ENCODE data around the gene IPO4. TPM values are rescaled to one million over a fixed set of nuclear protein-coding genes. Genes with fewer than 3 reads are reported as not detected.

IPO4 gene
- total RNA-seq, 1 experiment from 2014 or later = 116 TPM

GRCh38 chr14:24172871-24173281 is 15.7 kb downstream of the IPO4 start:
- Histone ChIP-seq H3K27ac (ENCODE audit: insufficient read length, low read depth, low read length) (no peak overlapping the region), H3K9ac (ENCODE audit: extremely low read depth, insufficient read length, low read length) (no peak overlapping the region), H3T11ph (ENCODE audit: low read length) (no peak overlapping the region), H2BK12ac (ENCODE audit: insufficient read length, low read depth, low read length) (no peak overlapping the region), H3K18ac (ENCODE audit: insufficient read length, low read depth, low read length) (no peak overlapping the region), H4K91ac (ENCODE audit: insufficient read length, low read depth, low read length) (no peak overlapping the region), H4K20me1 (ENCODE audit: control insufficient read depth, insufficient read depth, insufficient read length) (no peaks in the 10 kb centered on the region), H2AK5ac (ENCODE audit: insufficient read length, low read length) (no peak overlapping the region), H3K27me3 (ENCODE audit: insufficient read depth, low read length) (no peaks in the 10 kb centered on the region), H3K23ac (ENCODE audit: insufficient read length, low read depth, low read length) (no peak overlapping the region), H3K4me1 (ENCODE audit: insufficient read depth, low read length) (no peaks in the 10 kb centered on the region), H3K4me2 (ENCODE audit: insufficient read depth, insufficient read length, low read length) (no peak overlapping the region), H2BK5ac (ENCODE audit: insufficient read length, low read length) (no peak overlapping the region), H2BK120ac (ENCODE audit: low read depth, low read length, poor library complexity, severe bottlenecking) (no peak overlapping the region), H3K9me3 (ENCODE audit: control insufficient read depth, low read depth, low read length) (no peaks in the 10 kb centered on the region), H3K79me1 (ENCODE audit: insufficient read depth, low read depth, low read length, poor library complexity, severe bottlenecking) (no peaks in the 10 kb centered on the region), H2AFZ (ENCODE audit: low read length) (no peak overlapping the region), H4K5ac (ENCODE audit: insufficient read length, low read depth, low read length) (no peak overlapping the region), H3K56ac (ENCODE audit: insufficient read length, low read depth, low read length) (no peak overlapping the region), H3K79me2 (ENCODE audit: insufficient read depth, low read length) (no peaks in the 10 kb centered on the region), H2BK15ac (ENCODE audit: low read depth, low read length) (no peak overlapping the region), H2BK20ac (ENCODE audit: low read depth, low read length, poor library complexity, severe bottlenecking) (no peak overlapping the region), H3K14ac (ENCODE audit: insufficient read depth, low read length) (no peak overlapping the region), H3K4ac (ENCODE audit: low read depth, low read length) (no peak overlapping the region), H3K23me2 (ENCODE audit: insufficient read length, low read depth, low read length, poor library complexity, severe bottlenecking) (peaks cover 10% of the 10 kb centered on the region), H4K8ac (replicated peaks; ENCODE audit: insufficient read length, low read depth, low read length) (no peak overlapping the region)
- no peaks in the 10 kb centered on the region; a peak in 1 of 5 replicates for H3K9me3 Mint-ChIP-seq
- no peak for TF ChIP-seq CTCF (conservative IDR thresholded peaks at IDR 0.05)
- peak overlapping the region; percentile 69 to 75; a peak in 4 of 5 replicates for H3K4me3 Mint-ChIP-seq
- no peaks in the 10 kb centered on the region; the same call in 1 of the 2 replicates for H3K27me3 Mint-ChIP-seq (ENCODE audit: low read depth)
- DNase-seq = no peak
- WGBS (ENCODE audit: extremely low coverage, insufficient read length, low lambda C conversion rate) = no CpG with 5 or more reads among the region's 20 CpGs
- peaks cover 5 to 13% of the 10 kb centered on the region in 2 experiments; a peak in 3 of 4 replicates for H3K4me1 Mint-ChIP-seq
- H3K27ac Mint-ChIP-seq = no peak overlapping the region
- peaks cover 7 to 25% (median 23%) of the 10 kb centered on the region in 3 experiments; a peak in 6 of 7 replicates for H3K36me3 Mint-ChIP-seq (ENCODE audit: insufficient read depth in 1 of 3, low read depth in 3 of 3)
